HG03571 (cell line): Measurements from ENCODE around the gene LIPC.

Experiments used
- ATAC-seq: cut with Tn5 transposase; IDR thresholded peaks from one replicate; pipeline ENCODE4 v1.9.1; 2021; ENCODE audit not compliant: unreplicated experiment

LIPC gene

GRCh38 chr15:58530056-58530590, 98.3 kb downstream of the LIPC start:
- ATAC-seq = no peak

GRCh38 chr15:58532126-58532525, 100.3 kb downstream of the LIPC start:
- no peak for ATAC-seq

- ATAC-seq = no peak
These were observed 102.8 kb downstream of the LIPC start for GRCh38 chr15:58534556-58534955.

- no peak for ATAC-seq
These were observed 103.5 kb downstream of the LIPC start for GRCh38 chr15:58535337-58535736.

- no peak for ATAC-seq
These were observed 104.1 kb downstream of the LIPC start for GRCh38 chr15:58535894-58536293.

GRCh38 chr15:58536414-58536813, 104.6 kb downstream of the LIPC start:
- ATAC-seq = no peak

- ATAC-seq = no peak
These were observed 105.2 kb downstream of the LIPC start for GRCh38 chr15:58537033-58537432.

GRCh38 chr15:58538225-58538727, 106.5 kb downstream of the LIPC start:
- no peak for ATAC-seq

GRCh38 chr15:58538901-58539300, 107.1 kb downstream of the LIPC start:
- no peak for ATAC-seq

GRCh38 chr15:58539548-58539947, 107.8 kb downstream of the LIPC start:
- no peak for ATAC-seq

- no peak for ATAC-seq
These were observed 109.8 kb downstream of the LIPC start for GRCh38 chr15:58541410-58542087.

- ATAC-seq = no peak
These were observed 112.0 kb downstream of the LIPC start for GRCh38 chr15:58543664-58544335.

GRCh38 chr15:58544756-58545155, 113.0 kb downstream of the LIPC start:
- no peak for ATAC-seq

GRCh38 chr15:58545307-58546065, 113.7 kb downstream of the LIPC start:
- ATAC-seq = no peak

GRCh38 chr15:58546066-58546591, 114.3 kb downstream of the LIPC start:
- no peak for ATAC-seq

GRCh38 chr15:58546635-58547627, 115.1 kb downstream of the LIPC start:
- ATAC-seq = no peak

GRCh38 chr15:58547628-58548307, 116.0 kb downstream of the LIPC start:
- no peak for ATAC-seq

GRCh38 chr15:58548308-58549012, 116.7 kb downstream of the LIPC start:
- ATAC-seq = no peak
